GM12875 (cell line): ENCODE data around the gene DGKB.

Experiments
- H3K4me3 ChIP-seq: one replicate; pipeline ENCODE4 v1.5.1; 2011; ENCODE audit warnings: low read depth, low read length, control low read depth
- TF ChIP-seq, protein P1 (sequence below): IDR thresholded peaks from 2 replicates; pipeline ENCODE4 v1.5.1; 2011; ENCODE audit warnings: low read depth, mild to moderate bottlenecking, control low read depth, inconsistent platforms, low read length, moderate library complexity, borderline replicate concordance; ENCODE audit not compliant: insufficient read depth

Gene DGKB

DNA sequence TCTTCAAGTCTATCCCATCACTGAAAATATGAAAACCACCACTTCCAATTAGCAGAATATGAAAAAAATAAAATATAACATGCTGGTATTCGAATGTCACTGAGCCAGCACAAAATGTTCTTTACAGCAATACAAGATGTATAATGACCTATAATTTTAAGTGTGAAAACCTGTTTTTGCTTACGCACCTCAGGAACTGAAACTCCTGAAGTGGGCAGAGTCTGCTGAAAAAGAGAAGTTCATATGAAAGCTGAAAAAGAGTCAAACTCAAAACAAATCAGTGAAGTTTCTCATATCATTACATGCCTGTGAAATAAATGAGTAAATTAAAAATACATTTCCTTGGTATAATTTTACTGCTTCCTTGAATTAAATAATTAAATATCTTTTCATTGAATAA is 272.5 kb downstream of the DGKB start:
- H3K4me3 ChIP-seq: no peak overlapping the region
- TF ChIP-seq, protein P1, sequence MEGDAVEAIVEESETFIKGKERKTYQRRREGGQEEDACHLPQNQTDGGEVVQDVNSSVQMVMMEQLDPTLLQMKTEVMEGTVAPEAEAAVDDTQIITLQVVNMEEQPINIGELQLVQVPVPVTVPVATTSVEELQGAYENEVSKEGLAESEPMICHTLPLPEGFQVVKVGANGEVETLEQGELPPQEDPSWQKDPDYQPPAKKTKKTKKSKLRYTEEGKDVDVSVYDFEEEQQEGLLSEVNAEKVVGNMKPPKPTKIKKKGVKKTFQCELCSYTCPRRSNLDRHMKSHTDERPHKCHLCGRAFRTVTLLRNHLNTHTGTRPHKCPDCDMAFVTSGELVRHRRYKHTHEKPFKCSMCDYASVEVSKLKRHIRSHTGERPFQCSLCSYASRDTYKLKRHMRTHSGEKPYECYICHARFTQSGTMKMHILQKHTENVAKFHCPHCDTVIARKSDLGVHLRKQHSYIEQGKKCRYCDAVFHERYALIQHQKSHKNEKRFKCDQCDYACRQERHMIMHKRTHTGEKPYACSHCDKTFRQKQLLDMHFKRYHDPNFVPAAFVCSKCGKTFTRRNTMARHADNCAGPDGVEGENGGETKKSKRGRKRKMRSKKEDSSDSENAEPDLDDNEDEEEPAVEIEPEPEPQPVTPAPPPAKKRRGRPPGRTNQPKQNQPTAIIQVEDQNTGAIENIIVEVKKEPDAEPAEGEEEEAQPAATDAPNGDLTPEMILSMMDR: no peak

DNA sequence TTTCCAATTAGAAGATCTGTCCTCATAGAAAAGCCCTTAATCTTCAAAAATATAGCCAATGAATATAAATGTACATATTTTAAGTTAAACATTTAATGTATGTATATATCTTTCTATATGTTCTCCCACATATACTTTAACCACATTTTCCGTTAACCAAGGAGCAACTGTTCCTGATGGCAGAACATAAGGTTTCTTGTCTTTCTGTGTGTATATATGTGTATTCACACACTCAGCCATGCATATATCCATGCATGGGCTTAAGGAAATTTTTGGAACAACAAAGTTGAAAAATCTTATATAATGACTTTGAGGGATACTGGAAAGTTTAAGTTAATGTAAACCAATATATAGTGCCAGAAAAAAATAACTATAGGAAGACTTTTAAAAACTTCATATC is 274.0 kb downstream of the DGKB start:
- no peak overlapping the region for H3K4me3 ChIP-seq
- TF ChIP-seq, protein P1: no peak

DNA sequence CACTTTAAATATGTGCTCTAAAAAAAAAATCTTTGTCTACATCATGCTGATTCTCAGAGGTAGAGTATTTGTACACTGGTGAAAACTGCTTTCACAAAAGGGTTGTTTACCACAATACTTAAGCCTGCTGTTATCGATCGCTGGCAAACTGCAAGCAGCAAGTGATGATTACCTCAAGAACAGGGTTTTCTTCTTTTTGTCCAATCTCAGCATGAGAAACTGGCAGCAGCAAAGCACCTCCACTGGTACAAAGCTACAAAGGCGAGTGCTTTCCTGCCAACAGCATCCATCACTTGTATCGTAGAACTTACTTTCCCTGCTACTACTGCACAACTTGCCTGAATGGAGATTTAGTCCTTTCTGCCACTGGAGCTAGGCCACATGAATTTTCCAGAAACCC is 276.5 kb downstream of the DGKB start:
- TF ChIP-seq, protein P1: no peak
- no peak overlapping the region for H3K4me3 ChIP-seq

DNA sequence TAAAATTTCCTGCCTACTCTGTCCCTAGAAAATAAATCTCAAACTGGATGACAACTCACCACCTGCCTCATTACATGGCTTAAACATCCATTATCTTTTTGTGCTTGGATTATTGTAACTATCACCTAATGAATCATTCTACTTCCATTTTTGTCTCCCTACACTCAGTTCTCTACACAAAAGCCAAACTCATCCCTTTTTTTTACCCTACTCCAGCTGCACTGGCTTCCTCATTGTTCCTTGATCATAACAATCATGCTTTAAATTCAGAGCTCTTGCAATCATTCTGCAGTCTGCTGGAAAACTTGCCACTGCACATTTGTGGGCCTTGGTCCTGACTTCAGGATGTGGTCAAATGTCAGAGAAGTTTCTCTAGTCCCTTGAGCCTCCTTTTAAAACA is 280.0 kb downstream of the DGKB start:
- TF ChIP-seq, protein P1: no peak
- no peak overlapping the region for H3K4me3 ChIP-seq

DNA sequence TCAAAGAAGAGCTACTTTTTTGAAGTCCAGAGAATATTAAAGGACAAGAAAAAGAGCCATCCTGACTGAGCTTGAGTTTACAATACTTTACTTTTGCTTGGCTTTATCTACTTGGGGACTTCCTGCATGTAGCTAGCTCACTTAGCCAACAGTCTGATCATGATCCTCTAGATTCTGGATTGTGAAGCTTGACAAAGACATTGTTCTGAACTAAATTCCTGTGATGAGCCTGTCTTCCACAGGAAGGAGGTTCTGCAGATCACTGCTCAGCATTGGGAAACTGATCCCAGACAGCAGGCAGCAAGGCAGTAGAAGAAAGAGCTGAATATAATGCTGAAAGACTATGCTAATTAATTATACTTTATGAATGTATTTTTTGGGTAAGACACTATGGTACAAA is 296.4 kb downstream of the DGKB start:
- no peak overlapping the region for H3K4me3 ChIP-seq
- TF ChIP-seq, protein P1: no peak

DNA sequence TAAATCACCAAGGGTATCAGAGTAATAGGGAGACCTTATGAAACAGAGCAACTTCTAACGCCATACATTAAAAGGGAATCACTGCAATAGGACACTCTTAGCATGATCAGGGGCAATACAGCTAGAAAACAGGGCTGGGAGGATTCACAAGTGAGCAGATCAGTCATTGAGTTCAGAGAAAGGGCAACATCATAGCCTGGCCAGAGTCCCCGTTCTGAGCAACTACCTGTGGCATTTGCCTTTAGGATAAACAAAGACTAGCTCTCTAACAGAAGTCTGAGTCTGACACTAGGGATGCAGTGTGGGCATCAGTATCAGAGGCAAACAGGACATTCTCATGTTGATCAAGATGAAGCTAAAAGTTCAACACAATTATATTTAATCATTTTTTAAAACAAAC is 297.9 kb downstream of the DGKB start:
- TF ChIP-seq, protein P1: no peak
- H3K4me3 ChIP-seq: no peak overlapping the region

DNA sequence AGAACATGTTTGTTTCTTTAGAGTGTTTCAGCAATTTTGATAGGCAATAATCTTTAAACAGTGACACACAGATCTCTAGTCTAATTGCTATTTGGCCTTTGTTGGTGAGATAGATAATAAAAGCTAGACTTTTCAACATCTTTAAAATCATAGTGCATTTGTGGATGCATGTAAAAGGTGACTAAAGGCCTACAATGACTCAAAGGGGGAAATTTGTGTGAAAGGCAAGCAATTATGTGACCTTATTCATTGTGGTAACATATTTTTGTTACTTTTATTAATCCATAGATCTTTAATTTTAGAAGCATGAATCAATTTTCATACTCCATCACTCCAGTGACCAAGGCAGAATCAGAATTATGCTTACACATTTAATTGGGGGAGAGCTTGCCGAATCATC is 299.7 kb downstream of the DGKB start:
- TF ChIP-seq, protein P1: no peak
- no peak overlapping the region for H3K4me3 ChIP-seq
